Mesenchymal stem cell (in vitro differentiated cells and primary cell): Measurements from ENCODE around the gene CHMP4B.

Source experiments
- DNase-seq: peaks from one replicate; pipeline ENCODE4 v3.0.0-alpha.2; 2013
- H2AFZ ChIP-seq: one replicate; pipeline ENCODE4 v1.6.1; 2013; ENCODE audit warnings: low read depth, mild to moderate bottlenecking, control low read depth, inconsistent platforms, low read length, moderate library complexity
- H2AK5ac ChIP-seq: 2 replicates; pipeline ENCODE4 v1.6.1; 2013; ENCODE audit warnings: low read length, moderate library complexity, mild to moderate bottlenecking, inconsistent platforms; ENCODE audit not compliant: severe bottlenecking
- H2BK120ac ChIP-seq: one replicate; pipeline ENCODE4 v1.6.1; 2013; ENCODE audit warnings: low read depth, mild to moderate bottlenecking, inconsistent platforms, low read length, moderate library complexity
- H2BK12ac ChIP-seq, 2 experiments: one replicate each; pipeline ENCODE4 v1.6.1; 2013; ENCODE audit warnings: inconsistent platforms in 2 of 2, low read length in 2 of 2, mild to moderate bottlenecking in 2 of 2, moderate library complexity in 2 of 2, control low read depth in 1 of 2
- H2BK15ac ChIP-seq: one replicate; pipeline ENCODE4 v1.6.1; 2013; ENCODE audit warnings: mild to moderate bottlenecking, low read depth, inconsistent platforms; ENCODE audit not compliant: poor library complexity, severe bottlenecking
- H2BK5ac ChIP-seq: 2 replicates; pipeline ENCODE4 v1.6.1; 2013; ENCODE audit warnings: low read depth, mild to moderate bottlenecking, low read length, control low read depth, inconsistent platforms; ENCODE audit not compliant: poor library complexity, severe bottlenecking
- H3K14ac ChIP-seq, 2 experiments: one replicate each; pipeline ENCODE4 v1.6.1; 2013; ENCODE audit warnings: inconsistent platforms in 2 of 2, low read length in 2 of 2, control low read depth in 1 of 2, mild to moderate bottlenecking in 1 of 2, moderate library complexity in 1 of 2
- H3K18ac ChIP-seq, 2 experiments: one replicate each; pipeline ENCODE4 v1.6.1; 2013; ENCODE audit warnings: inconsistent platforms in 2 of 2, low read length in 2 of 2, control low read depth in 1 of 2, low read depth in 1 of 2, mild to moderate bottlenecking in 1 of 2
- H3K23ac ChIP-seq, 2 experiments: one replicate each; pipeline ENCODE4 v1.6.1; 2013; ENCODE audit warnings: inconsistent platforms in 2 of 2, low read length in 2 of 2, mild to moderate bottlenecking in 2 of 2, moderate library complexity in 2 of 2, control low read depth in 1 of 2
- H3K27ac ChIP-seq: 2 replicates; pipeline ENCODE4 v1.5.1; 2013; ENCODE audit warnings: mild to moderate bottlenecking, moderate library complexity, low read length, control low read depth, inconsistent platforms; ENCODE audit not compliant: poor library complexity, severe bottlenecking
- H3K27me3 ChIP-seq, 2 experiments: 2 replicates each; pipeline versions ENCODE4 v1.6.1 to v1.7.0; 2013; ENCODE audit warnings: low read length in 2 of 2, mild to moderate bottlenecking in 2 of 2, moderate library complexity in 2 of 2, control low read depth in 1 of 2, inconsistent platforms in 1 of 2; ENCODE audit not compliant: control insufficient read depth in 1 of 2, insufficient read depth in 1 of 2
- H3K36me3 ChIP-seq, 2 experiments: 2 replicates each; pipeline versions ENCODE4 v1.6.1 to v1.7.0; 2013; ENCODE audit warnings: low read length in 2 of 2, control low read depth in 1 of 2, inconsistent platforms in 1 of 2, low read depth in 1 of 2, mild to moderate bottlenecking in 1 of 2; ENCODE audit not compliant: insufficient read depth in 2 of 2, control insufficient read depth in 1 of 2
- H3K4ac ChIP-seq, 2 experiments: one replicate each; pipeline ENCODE4 v1.6.1; 2013; ENCODE audit warnings: inconsistent platforms in 2 of 2, low read length in 2 of 2, mild to moderate bottlenecking in 2 of 2, moderate library complexity in 2 of 2, control low read depth in 1 of 2, low read depth in 1 of 2
- H3K4me1 ChIP-seq: 2 replicates; pipeline ENCODE4 v1.6.1; 2013; ENCODE audit warnings: low read depth, low read length, control low read depth; ENCODE audit not compliant: control insufficient read depth, insufficient read depth
- H3K4me2 ChIP-seq: 2 replicates; pipeline ENCODE4 v1.6.1; 2013; ENCODE audit warnings: low read length, mild to moderate bottlenecking, inconsistent platforms; ENCODE audit not compliant: poor library complexity, severe bottlenecking
- H3K4me3 ChIP-seq, 2 experiments: 2 replicates each; pipeline versions ENCODE4 v1.5.1 to v1.7.0; 2013; ENCODE audit warnings: low read length in 2 of 2, mild to moderate bottlenecking in 2 of 2, control low read depth in 1 of 2, low read depth in 1 of 2; ENCODE audit not compliant: insufficient read depth in 1 of 2
- H3K79me1 ChIP-seq: replicated peaks from 2 replicates; pipeline ENCODE4 v1.6.1; 2013; ENCODE audit warnings: mild to moderate bottlenecking, control low read depth, low read length, inconsistent platforms; ENCODE audit not compliant: poor library complexity, severe bottlenecking
- H3K9ac ChIP-seq: 2 replicates; pipeline ENCODE4 v1.7.0; 2013; ENCODE audit warnings: mild to moderate bottlenecking, low read length, moderate library complexity
- H3K9me3 ChIP-seq: 2 replicates; pipeline ENCODE4 v1.7.0; 2013; ENCODE audit warnings: mild to moderate bottlenecking, low read length; ENCODE audit not compliant: control insufficient read depth
- H4K8ac ChIP-seq: one replicate; pipeline ENCODE4 v1.6.1; 2013; ENCODE audit warnings: inconsistent platforms, mild to moderate bottlenecking, low read length, moderate library complexity
- H4K91ac ChIP-seq: one replicate; pipeline ENCODE4 v1.6.1; 2013; ENCODE audit warnings: mild to moderate bottlenecking, low read length, inconsistent platforms
- WGBS: methylation state at CpG from one replicate; pipeline ENCODE4 v1.1.7; 2013; ENCODE audit warnings: mixed read lengths; 5-methylcytosine and 5-hydroxymethylcytosine counted together

CHMP4B gene

GRCh38 chr20:33812908-33813462 lies 1.8 kb downstream of the CHMP4B start:
- no peak overlapping the region for H2BK12ac ChIP-seq
- no peaks in the 10 kb centered on the region for H3K9me3 ChIP-seq
- no peak overlapping the region for H2BK15ac ChIP-seq
- H3K4ac ChIP-seq, result no peak overlapping the region
- no peak overlapping the region for H3K14ac ChIP-seq
- H2AFZ ChIP-seq, result no peak overlapping the region
- H3K27me3 ChIP-seq, result no peaks in the 10 kb centered on the region
- DNase-seq, result peak; percentile 52
- peak overlapping the region; percentile 100 for H3K9ac ChIP-seq
- peak overlapping the region in 1 of 2 experiments; percentile 98 for H3K4me3 ChIP-seq
- H2BK120ac ChIP-seq, result no peak overlapping the region
- H3K4me1 ChIP-seq, result peaks cover 9% of the 10 kb centered on the region
- no peak overlapping the region for H2AK5ac ChIP-seq
- H3K4me2 ChIP-seq, result peak overlapping the region; percentile 65
- H3K27ac ChIP-seq, result peak overlapping the region; percentile 87
- no peak overlapping the region for H2BK5ac ChIP-seq
- H3K18ac ChIP-seq, result peak overlapping the region in 1 of 2 experiments; percentile 18
- no peak overlapping the region for H4K91ac ChIP-seq
- 64% methylated on average over 10 of the region's 10 CpGs for WGBS
- no peak overlapping the region for H4K8ac ChIP-seq
- peaks cover 4 to 9% of the 10 kb centered on the region in 2 experiments for H3K36me3 ChIP-seq
- H3K23ac ChIP-seq, result no peak overlapping the region
- H3K79me1 ChIP-seq, result no peaks in the 10 kb centered on the region

- WGBS, result 82% methylated on average over 5 of the region's 5 CpGs
- Histone ChIP-seq H3K18ac (no peak overlapping the region), H3K36me3 (peaks cover 4 to 9% of the 10 kb centered on the region in 2 experiments), H3K4ac (no peak overlapping the region), H3K23ac (no peak overlapping the region), H2AFZ (no peak overlapping the region), H3K4me1 (peaks cover 13% of the 10 kb centered on the region), H3K79me1 (peaks cover 2% of the 10 kb centered on the region), H2BK12ac (no peak overlapping the region), H3K14ac (no peak overlapping the region), H3K9ac (no peak overlapping the region), H3K27ac (no peak overlapping the region), H2BK120ac (no peak overlapping the region), H3K27me3 (no peaks in the 10 kb centered on the region), H4K8ac (no peak overlapping the region), H4K91ac (no peak overlapping the region), H2AK5ac (no peak overlapping the region), H2BK15ac (no peak overlapping the region), H3K4me2 (no peak overlapping the region), H3K9me3 (no peaks in the 10 kb centered on the region), H3K4me3 (no peak overlapping the region), H2BK5ac (no peak overlapping the region)
- no peak for DNase-seq
Measured at GRCh38 chr20:33814238-33814712, 3.1 kb downstream of the CHMP4B start.

GRCh38 chr20:33815671-33816070 lies 4.5 kb downstream of the CHMP4B start:
- no peak overlapping the region for H2BK15ac ChIP-seq
- no peak overlapping the region for H3K4ac ChIP-seq
- H3K4me3 ChIP-seq, result no peak overlapping the region
- no peak overlapping the region for H2BK5ac ChIP-seq
- no peaks in the 10 kb centered on the region for H3K9me3 ChIP-seq
- H2BK12ac ChIP-seq, result no peak overlapping the region
- H3K23ac ChIP-seq, result no peak overlapping the region
- H3K18ac ChIP-seq, result no peak overlapping the region
- WGBS, result 96% methylated on average over 3 of the region's 3 CpGs
- no peak overlapping the region for H2BK120ac ChIP-seq
- no peak overlapping the region for H2AFZ ChIP-seq
- peaks cover 4 to 9% of the 10 kb centered on the region in 2 experiments for H3K36me3 ChIP-seq
- H3K9ac ChIP-seq, result no peak overlapping the region
- H3K4me1 ChIP-seq, result peaks cover 14% of the 10 kb centered on the region
- H4K8ac ChIP-seq, result no peak overlapping the region
- no peak overlapping the region for H4K91ac ChIP-seq
- H3K4me2 ChIP-seq, result no peak overlapping the region
- no peak overlapping the region for H3K27ac ChIP-seq
- H3K79me1 ChIP-seq, result peaks cover 3% of the 10 kb centered on the region
- no peak for DNase-seq
- no peak overlapping the region for H3K14ac ChIP-seq
- H3K27me3 ChIP-seq, result no peaks in the 10 kb centered on the region
- H2AK5ac ChIP-seq, result no peak overlapping the region

GRCh38 chr20:33816191-33816590 lies 5.0 kb downstream of the CHMP4B start:
- Histone ChIP-seq H2BK120ac (no peak overlapping the region), H2AK5ac (no peak overlapping the region), H3K79me1 (peaks cover 3% of the 10 kb centered on the region), H3K4ac (no peak overlapping the region), H3K18ac (no peak overlapping the region), H3K27ac (no peak overlapping the region), H2BK15ac (no peak overlapping the region), H3K4me2 (no peak overlapping the region), H2BK12ac (no peak overlapping the region), H2AFZ (no peak overlapping the region), H3K9me3 (no peaks in the 10 kb centered on the region), H3K4me1 (peaks cover 14% of the 10 kb centered on the region), H4K91ac (no peak overlapping the region), H3K23ac (no peak overlapping the region), H4K8ac (no peak overlapping the region), H3K36me3 (peaks cover 4 to 9% of the 10 kb centered on the region in 2 experiments), H3K14ac (no peak overlapping the region), H3K9ac (no peak overlapping the region), H3K4me3 (no peak overlapping the region), H2BK5ac (no peak overlapping the region), H3K27me3 (no peaks in the 10 kb centered on the region)
- no peak for DNase-seq
- 100% methylated on average over 1 of the region's 1 CpG for WGBS
